Measurements from ENCODE around the gene LASP1. TPM values are rescaled to one million over a fixed set of nuclear protein-coding genes. Genes with fewer than 3 reads are reported as not detected.

LASP1 gene
- total RNA-seq, 2 experiments from 2014 or later = 135 to 139 TPM

DNA sequence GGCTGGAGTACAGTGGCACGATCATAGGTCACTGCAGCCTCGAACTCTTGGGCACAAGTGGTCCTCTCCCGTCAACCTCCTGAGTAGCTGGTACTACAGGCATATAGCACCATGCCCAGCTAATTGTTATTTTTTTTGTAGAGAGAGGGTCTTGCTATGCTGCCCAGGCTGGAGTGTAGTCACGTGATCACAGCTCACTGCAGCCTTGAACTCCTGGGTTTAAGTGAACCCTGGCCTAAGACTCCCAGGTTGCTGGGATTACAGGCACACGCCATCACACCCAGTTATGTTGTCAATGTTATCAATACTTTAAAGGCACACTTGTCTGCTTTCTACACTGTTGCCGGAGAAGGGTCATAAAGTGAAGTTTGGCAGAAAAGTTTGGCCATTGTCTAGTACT is 33.5 kb downstream of the LASP1 start:
- Mint-ChIP-seq H3K27ac (peak overlapping the region; percentile 64), H3K9me3 (no peaks in the 10 kb centered on the region), H3K4me1 (ENCODE audit: low read depth) (peaks cover 59% of the 10 kb centered on the region), H3K27me3 (no peaks in the 10 kb centered on the region), H3K36me3 (ENCODE audit: low read depth) (peaks cover 47% of the 10 kb centered on the region), H3K4me3 (no peak overlapping the region)
- ATAC-seq = no peak
- no peak for DNase-seq
- TF ChIP-seq, protein P1, sequence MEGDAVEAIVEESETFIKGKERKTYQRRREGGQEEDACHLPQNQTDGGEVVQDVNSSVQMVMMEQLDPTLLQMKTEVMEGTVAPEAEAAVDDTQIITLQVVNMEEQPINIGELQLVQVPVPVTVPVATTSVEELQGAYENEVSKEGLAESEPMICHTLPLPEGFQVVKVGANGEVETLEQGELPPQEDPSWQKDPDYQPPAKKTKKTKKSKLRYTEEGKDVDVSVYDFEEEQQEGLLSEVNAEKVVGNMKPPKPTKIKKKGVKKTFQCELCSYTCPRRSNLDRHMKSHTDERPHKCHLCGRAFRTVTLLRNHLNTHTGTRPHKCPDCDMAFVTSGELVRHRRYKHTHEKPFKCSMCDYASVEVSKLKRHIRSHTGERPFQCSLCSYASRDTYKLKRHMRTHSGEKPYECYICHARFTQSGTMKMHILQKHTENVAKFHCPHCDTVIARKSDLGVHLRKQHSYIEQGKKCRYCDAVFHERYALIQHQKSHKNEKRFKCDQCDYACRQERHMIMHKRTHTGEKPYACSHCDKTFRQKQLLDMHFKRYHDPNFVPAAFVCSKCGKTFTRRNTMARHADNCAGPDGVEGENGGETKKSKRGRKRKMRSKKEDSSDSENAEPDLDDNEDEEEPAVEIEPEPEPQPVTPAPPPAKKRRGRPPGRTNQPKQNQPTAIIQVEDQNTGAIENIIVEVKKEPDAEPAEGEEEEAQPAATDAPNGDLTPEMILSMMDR (IDR thresholded peaks at IDR 0.05) = no peak
- intact Hi-C loops (cut with micrococcal nuclease) = no loop called here
- ChIA-PET CTCF (interaction anchor here (1.0 to 3.1 kb wide), 5 partner anchors 10 to 272 kb away, joined by 3 to 21 read pairs (median 4); partner anchors contain the start of genes LASP1 and LASP1NB), POLR2A (interaction anchor here (0.6 to 4.5 kb wide), 3 partner anchors 11 to 1412 kb away, joined by 3 to 25 read pairs (median 4); no protein-coding TSS in a partner anchor)

DNA sequence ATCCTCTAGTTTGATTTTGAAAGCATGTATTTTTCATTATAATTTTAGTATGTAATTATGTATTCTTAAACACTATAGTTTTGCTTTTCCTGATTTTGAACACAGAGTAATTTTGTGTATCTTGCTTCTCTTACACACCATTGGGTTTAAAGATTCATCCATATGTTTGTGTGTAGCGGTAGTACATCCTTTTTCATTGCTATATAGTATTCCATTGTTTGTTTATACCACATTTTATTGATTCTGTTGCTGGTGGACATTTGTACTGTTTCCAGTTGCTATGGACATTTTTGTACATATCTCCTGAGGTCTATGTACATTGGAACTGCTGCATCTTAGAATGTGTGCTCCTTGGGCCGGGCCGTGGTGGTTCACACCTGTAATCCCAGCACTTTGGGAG is 35.0 kb downstream of the LASP1 start:
- H3K27ac Mint-ChIP-seq = no peak overlapping the region
- H3K4me3 Mint-ChIP-seq = no peak overlapping the region
- CTCF ChIA-PET = interaction anchor here (0.7 to 1.2 kb wide), 2 partner anchors 11 to 24 kb away, joined by 3 to 4 read pairs; no protein-coding TSS in a partner anchor
- POLR2A ChIA-PET = interaction anchor here (0.7 to 4.5 kb wide), 3 partner anchors 9 to 50 kb away, joined by 3 to 25 read pairs (median 3); no protein-coding TSS in a partner anchor
- no peaks in the 10 kb centered on the region for H3K27me3 Mint-ChIP-seq
- no peak for DNase-seq
- no peaks in the 10 kb centered on the region for H3K9me3 Mint-ChIP-seq
- ATAC-seq = no peak
- H3K4me1 Mint-ChIP-seq (ENCODE audit: low read depth) = peaks cover 57% of the 10 kb centered on the region
- peaks cover 41% of the 10 kb centered on the region for H3K36me3 Mint-ChIP-seq (ENCODE audit: low read depth)
- TF ChIP-seq, protein P1 (IDR thresholded peaks at IDR 0.05) = no peak
- intact Hi-C loops (cut with micrococcal nuclease) = no loop called here

DNA sequence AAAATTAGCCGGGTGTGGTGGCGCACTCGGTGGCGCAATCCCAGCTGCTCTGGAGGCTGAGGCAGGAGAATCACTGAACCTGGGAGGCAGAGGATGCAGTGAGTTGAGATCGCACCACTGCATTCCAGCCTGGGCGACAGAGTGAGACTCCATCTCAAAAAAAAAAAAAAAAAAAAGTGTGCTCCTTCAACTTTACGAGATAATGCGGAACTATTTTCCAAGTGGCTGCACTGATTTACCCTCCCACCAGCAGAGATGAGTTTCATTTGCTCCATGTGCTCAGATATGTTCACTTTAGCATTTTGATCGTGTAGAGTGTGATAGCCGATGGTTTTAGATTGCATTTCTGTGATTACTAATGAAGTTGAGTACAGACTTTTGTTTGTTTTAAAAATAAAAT is 35.5 kb downstream of the LASP1 start:
- intact Hi-C loops (cut with micrococcal nuclease) = no loop called here
- ChIA-PET POLR2A (interaction anchor here (1.4 kb wide), 1 partner anchor 15 kb away, joined by 4 read pairs; no protein-coding TSS in a partner anchor), CTCF (no interaction called here)
- peaks cover 45% of the 10 kb centered on the region for H3K36me3 Mint-ChIP-seq (ENCODE audit: low read depth)
- DNase-seq = no peak
- no peaks in the 10 kb centered on the region for H3K9me3 Mint-ChIP-seq
- H3K4me1 Mint-ChIP-seq (ENCODE audit: low read depth) = peaks cover 59% of the 10 kb centered on the region
- TF ChIP-seq, protein P1 (IDR thresholded peaks at IDR 0.05) = no peak
- no peaks in the 10 kb centered on the region for H3K27me3 Mint-ChIP-seq
- no peak overlapping the region for H3K4me3 Mint-ChIP-seq
- ATAC-seq = no peak
- no peak overlapping the region for H3K27ac Mint-ChIP-seq

DNA sequence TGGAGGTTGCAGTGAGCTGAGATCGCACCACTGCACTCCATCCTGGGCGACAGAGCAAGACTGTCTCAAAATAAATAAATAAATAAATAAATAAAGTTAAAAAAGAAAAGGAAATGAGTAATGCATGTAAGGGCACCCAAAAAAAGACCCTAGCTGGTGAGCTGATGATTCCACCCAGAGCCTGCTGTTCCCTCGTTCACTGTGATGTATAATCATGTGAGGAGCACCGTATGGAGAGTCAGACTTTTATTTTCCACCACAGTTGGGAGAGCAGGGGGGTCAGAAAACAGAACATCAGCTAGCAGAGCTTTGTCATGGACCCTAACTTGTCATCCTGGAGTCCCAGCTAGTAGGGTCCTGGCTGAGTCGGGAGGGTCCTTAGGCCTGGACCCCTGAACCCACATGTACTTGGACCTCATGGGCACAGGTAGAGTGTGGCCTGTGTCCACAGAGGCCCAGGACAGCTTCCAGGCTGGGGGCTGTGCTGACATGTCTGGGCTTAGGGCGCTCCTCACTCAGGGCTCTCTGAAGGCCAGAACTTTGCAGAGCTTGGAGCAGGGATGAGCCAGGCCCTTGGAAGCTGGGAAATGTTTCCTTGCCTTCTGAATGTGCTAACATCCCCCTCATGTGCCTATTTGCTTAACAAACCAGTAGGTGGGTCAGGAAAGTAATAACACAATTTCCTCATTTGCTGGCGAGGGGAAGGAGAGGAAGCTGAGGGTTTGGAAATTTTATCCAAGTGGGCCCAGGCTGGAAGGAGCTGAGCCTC is 36.8 kb downstream of the LASP1 start:
- no peak for ATAC-seq
- TF ChIP-seq, protein P1 (IDR thresholded peaks at IDR 0.05) = no peak
- intact Hi-C loops (cut with micrococcal nuclease) = no loop called here
- peaks cover 39% of the 10 kb centered on the region for H3K36me3 Mint-ChIP-seq (ENCODE audit: low read depth)
- peak overlapping the region; percentile 67 for H3K27ac Mint-ChIP-seq
- no peak for DNase-seq
- H3K4me1 Mint-ChIP-seq (ENCODE audit: low read depth) = peaks cover 48% of the 10 kb centered on the region
- ChIA-PET POLR2A (interaction anchor here (0.8 to 1.6 kb wide), 10 partner anchors 8 to 1159 kb away, joined by 3 to 8 read pairs (median 3); partner anchors contain the start of genes LASP1NB and RPL23), CTCF (interaction anchor here (1.1 to 1.7 kb wide), 6 partner anchors 10 to 268 kb away, joined by 3 to 5 read pairs (median 4); no protein-coding TSS in a partner anchor)
- no peak overlapping the region for H3K4me3 Mint-ChIP-seq
- H3K27me3 Mint-ChIP-seq = no peaks in the 10 kb centered on the region
- H3K9me3 Mint-ChIP-seq = no peaks in the 10 kb centered on the region

Data from activated CD8-positive, alpha-beta T cell treated with anti-CD3 and anti-CD28 coated beads for 36 hours (primary cell).